ENCODE data around the gene ARHGEF10L. TPM values are rescaled to one million over a fixed set of nuclear protein-coding genes. Genes with fewer than 3 reads are reported as not detected.

The ARHGEF10L gene
- total RNA-seq, 4 donors from 2014 or later = 65.0 to 136 (median 94.1) TPM

- Histone ChIP-seq H3K27me3 (no peaks in the 10 kb centered on the region), H3K4me3 (no peak overlapping the region)
- 84% methylated on average over 10 of the region's 10 CpGs for WGBS
Observed at GRCh38 chr1:17612831-17613230, 73.3 kb downstream of the ARHGEF10L start.

GRCh38 chr1:17614586-17614985 is 75.1 kb downstream of the ARHGEF10L start:
- H3K9me3 ChIP-seq = no peaks in the 10 kb centered on the region
- no peak for DNase-seq (ENCODE audit: low spot score in 2 of 2)
- H3K27me3 ChIP-seq = no peaks in the 10 kb centered on the region
- H3K27ac ChIP-seq = no peak overlapping the region
- peaks cover 37% of the 10 kb centered on the region for H3K36me3 ChIP-seq
- peaks cover 13% of the 10 kb centered on the region for H3K4me1 ChIP-seq
- WGBS = 79% methylated on average over 3 of the region's 4 CpGs
- no peak overlapping the region for H3K4me3 ChIP-seq
- TF ChIP-seq POLR2A (IDR thresholded peaks at IDR 0.05) (no peak), CTCF (IDR thresholded peaks at IDR 0.05) (no peak), EP300 (IDR thresholded peaks at IDR 0.05) (no peak), POLR2AphosphoS5 (IDR thresholded peaks at IDR 0.05) (no peak)

More at GRCh38 chr1:17612831-17613230, 73.3 kb downstream of the ARHGEF10L start:
- Histone ChIP-seq H3K4me1 (peaks cover 6% of the 10 kb centered on the region), H3K36me3 (peaks cover 39% of the 10 kb centered on the region), H3K27ac (no peak overlapping the region), H3K9me3 (no peaks in the 10 kb centered on the region)
- TF ChIP-seq EP300 (IDR thresholded peaks at IDR 0.05) (no peak), POLR2A (IDR thresholded peaks at IDR 0.05) (no peak), CTCF (IDR thresholded peaks at IDR 0.05) (no peak), POLR2AphosphoS5 (IDR thresholded peaks at IDR 0.05) (no peak)
- no peak for DNase-seq (ENCODE audit: low spot score in 2 of 2)

GRCh38 chr1:17615157-17615556 is 75.7 kb downstream of the ARHGEF10L start:
- Histone ChIP-seq H3K36me3 (peaks cover 31% of the 10 kb centered on the region), H3K27me3 (no peaks in the 10 kb centered on the region), H3K9me3 (no peaks in the 10 kb centered on the region), H3K4me1 (peaks cover 13% of the 10 kb centered on the region), H3K27ac (no peak overlapping the region), H3K4me3 (no peak overlapping the region)
- 85% methylated on average over 11 of the region's 11 CpGs for WGBS
- TF ChIP-seq EP300 (IDR thresholded peaks at IDR 0.05) (no peak), POLR2AphosphoS5 (IDR thresholded peaks at IDR 0.05) (no peak), POLR2A (IDR thresholded peaks at IDR 0.05) (no peak), CTCF (IDR thresholded peaks at IDR 0.05) (no peak)
- DNase-seq (ENCODE audit: low spot score in 2 of 2) = no peak

- no peak for DNase-seq (ENCODE audit: low spot score in 2 of 2)
- Histone ChIP-seq H3K27me3 (no peaks in the 10 kb centered on the region), H3K4me1 (peaks cover 13% of the 10 kb centered on the region), H3K9me3 (no peaks in the 10 kb centered on the region), H3K27ac (no peak overlapping the region), H3K4me3 (no peak overlapping the region), H3K36me3 (peaks cover 26% of the 10 kb centered on the region)
- no peak for TF ChIP-seq EP300 (IDR thresholded peaks at IDR 0.05)
- TF ChIP-seq POLR2AphosphoS5 (IDR thresholded peaks at IDR 0.05) = no peak
- TF ChIP-seq POLR2A (IDR thresholded peaks at IDR 0.05) = no peak
- TF ChIP-seq CTCF (IDR thresholded peaks at IDR 0.05) = no peak
- WGBS = 94% methylated on average over 6 of the region's 17 CpGs
Observed at GRCh38 chr1:17615959-17616358, 76.5 kb downstream of the ARHGEF10L start.

GRCh38 chr1:17616731-17617279 is 77.3 kb downstream of the ARHGEF10L start:
- H3K4me3 ChIP-seq = no peak overlapping the region
- no peak for DNase-seq (ENCODE audit: low spot score in 2 of 2)
- H3K27ac ChIP-seq = no peak overlapping the region
- peaks cover 13% of the 10 kb centered on the region for H3K4me1 ChIP-seq
- no peak for TF ChIP-seq POLR2A (IDR thresholded peaks at IDR 0.05)
- TF ChIP-seq EP300 (IDR thresholded peaks at IDR 0.05) = no peak
- no peak for TF ChIP-seq POLR2AphosphoS5 (IDR thresholded peaks at IDR 0.05)
- no peak for TF ChIP-seq CTCF (IDR thresholded peaks at IDR 0.05)
- H3K27me3 ChIP-seq = no peaks in the 10 kb centered on the region
- peaks cover 31% of the 10 kb centered on the region for H3K36me3 ChIP-seq
- H3K9me3 ChIP-seq = no peaks in the 10 kb centered on the region
- WGBS = 93% methylated on average over 9 of the region's 12 CpGs
